ENCODE measurements around the gene NOS3. TPM values are rescaled to one million over a fixed set of nuclear protein-coding genes. Genes with fewer than 3 reads are reported as not detected.

The NOS3 gene
- total and polyA plus RNA-seq, 2 of the 13 experiments (the other 11 are each of a cell fraction or from before 2014, with no cell fraction given), result 3.7 to 7.5 TPM

DNA sequence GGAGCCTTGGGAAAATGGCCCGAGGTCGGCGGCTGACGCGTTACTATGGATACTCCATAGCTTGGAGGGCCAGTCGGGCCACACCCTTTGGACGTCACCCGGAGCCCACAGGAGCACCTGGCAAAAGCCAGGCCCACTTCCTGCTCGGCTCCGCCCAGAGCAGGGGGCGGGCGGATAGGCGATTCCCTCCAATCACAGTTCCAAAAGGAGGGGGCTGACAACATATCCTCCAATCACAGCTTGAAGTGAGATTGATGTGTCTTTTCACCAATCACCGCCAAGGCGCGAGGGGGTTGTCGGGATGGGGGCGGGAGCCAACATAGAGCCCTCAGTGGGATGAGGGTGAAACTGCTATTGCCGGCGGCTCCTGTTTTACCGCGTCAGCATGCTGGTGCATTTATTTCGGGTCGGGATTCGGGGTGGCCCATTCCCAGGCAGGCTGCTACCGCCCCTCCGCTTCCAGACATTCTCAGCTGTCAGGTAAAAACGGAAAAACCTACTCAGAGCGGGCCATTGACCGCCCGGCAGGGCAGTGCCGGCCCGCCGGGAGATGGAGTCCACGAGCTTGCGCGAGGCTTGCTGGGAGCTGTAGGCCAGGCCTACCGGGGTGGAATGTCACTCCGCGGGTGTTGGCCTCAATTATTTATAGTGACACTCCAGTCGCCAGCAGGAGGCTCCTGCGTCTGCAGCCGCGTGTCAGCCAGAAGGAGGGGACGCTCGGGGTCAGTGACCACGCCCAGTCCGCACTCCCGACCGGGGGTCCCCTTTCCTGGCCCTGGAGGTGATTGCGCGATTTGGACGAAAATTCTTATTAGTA lies 37.5 kb downstream of the NOS3 start, which contains the start of gene ABCB8 (continued):
- TF ChIP-seq ZMYM3 (CRISPR knock-in tag; IDR thresholded peaks at IDR 0.05), result no peak
- no peak; the same call in 1 of the 2 replicates for TF ChIP-seq RARA (CRISPR knock-in tag; IDR thresholded peaks at IDR 0.05)
- TF ChIP-seq, protein P1, sequence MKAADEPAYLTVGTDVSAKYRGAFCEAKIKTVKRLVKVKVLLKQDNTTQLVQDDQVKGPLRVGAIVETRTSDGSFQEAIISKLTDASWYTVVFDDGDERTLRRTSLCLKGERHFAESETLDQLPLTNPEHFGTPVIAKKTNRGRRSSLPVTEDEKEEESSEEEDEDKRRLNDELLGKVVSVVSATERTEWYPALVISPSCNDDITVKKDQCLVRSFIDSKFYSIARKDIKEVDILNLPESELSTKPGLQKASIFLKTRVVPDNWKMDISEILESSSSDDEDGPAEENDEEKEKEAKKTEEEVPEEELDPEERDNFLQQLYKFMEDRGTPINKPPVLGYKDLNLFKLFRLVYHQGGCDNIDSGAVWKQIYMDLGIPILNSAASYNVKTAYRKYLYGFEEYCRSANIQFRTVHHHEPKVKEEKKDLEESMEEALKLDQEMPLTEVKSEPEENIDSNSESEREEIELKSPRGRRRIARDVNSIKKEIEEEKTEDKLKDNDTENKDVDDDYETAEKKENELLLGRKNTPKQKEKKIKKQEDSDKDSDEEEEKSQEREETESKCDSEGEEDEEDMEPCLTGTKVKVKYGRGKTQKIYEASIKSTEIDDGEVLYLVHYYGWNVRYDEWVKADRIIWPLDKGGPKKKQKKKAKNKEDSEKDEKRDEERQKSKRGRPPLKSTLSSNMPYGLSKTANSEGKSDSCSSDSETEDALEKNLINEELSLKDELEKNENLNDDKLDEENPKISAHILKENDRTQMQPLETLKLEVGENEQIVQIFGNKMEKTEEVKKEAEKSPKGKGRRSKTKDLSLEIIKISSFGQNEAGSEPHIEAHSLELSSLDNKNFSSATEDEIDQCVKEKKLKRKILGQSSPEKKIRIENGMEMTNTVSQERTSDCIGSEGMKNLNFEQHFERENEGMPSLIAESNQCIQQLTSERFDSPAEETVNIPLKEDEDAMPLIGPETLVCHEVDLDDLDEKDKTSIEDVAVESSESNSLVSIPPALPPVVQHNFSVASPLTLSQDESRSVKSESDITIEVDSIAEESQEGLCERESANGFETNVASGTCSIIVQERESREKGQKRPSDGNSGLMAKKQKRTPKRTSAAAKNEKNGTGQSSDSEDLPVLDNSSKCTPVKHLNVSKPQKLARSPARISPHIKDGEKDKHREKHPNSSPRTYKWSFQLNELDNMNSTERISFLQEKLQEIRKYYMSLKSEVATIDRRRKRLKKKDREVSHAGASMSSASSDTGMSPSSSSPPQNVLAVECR (CRISPR knock-in tag; IDR thresholded peaks at IDR 0.05; ENCODE audit: borderline replicate concordance), result peak; percentile 86; the same call in 1 of the 2 replicates
- TF ChIP-seq FOSL1 (CRISPR knock-in tag; IDR thresholded peaks at IDR 0.05; ENCODE audit: borderline replicate concordance), result no peak
- no peak for TF ChIP-seq ETV5 (CRISPR knock-in tag; IDR thresholded peaks at IDR 0.05; ENCODE audit: borderline replicate concordance)
- TF ChIP-seq NFYC (CRISPR knock-in tag; IDR thresholded peaks at IDR 0.05), result peak; percentile 97
- peak; percentile 70 for TF ChIP-seq YY1 (IDR thresholded peaks at IDR 0.05; ENCODE audit: insufficient read depth, insufficient replicate concordance, low read depth, low read length)
- no peak for TF ChIP-seq PAX8 (CRISPR knock-in tag; IDR thresholded peaks at IDR 0.05; ENCODE audit: borderline replicate concordance)
- TF ChIP-seq KIAA2018 (CRISPR knock-in tag; IDR thresholded peaks at IDR 0.05; ENCODE audit: borderline replicate concordance), result no peak
- TF ChIP-seq KDM1A (CRISPR knock-in tag; IDR thresholded peaks at IDR 0.05), result no peak
- TF ChIP-seq RXRB (CRISPR knock-in tag; IDR thresholded peaks at IDR 0.05; ENCODE audit: borderline replicate concordance), result 0 out of 2 replicates have a peak, but pooled peaks have one; percentile 26
- no peak for TF ChIP-seq ZKSCAN5 (CRISPR knock-in tag; IDR thresholded peaks at IDR 0.05)
- TF ChIP-seq RXRA (CRISPR knock-in tag; IDR thresholded peaks at IDR 0.05), result peak; percentile 40; the same call in 1 of the 2 replicates
- TF ChIP-seq MEIS1 (CRISPR knock-in tag; IDR thresholded peaks at IDR 0.05; ENCODE audit: borderline replicate concordance), result peak; percentile 92; the same call in 1 of the 2 replicates
- TF ChIP-seq EP300 (IDR thresholded peaks at IDR 0.05; ENCODE audit: low read depth in 2 of 2, low read length in 2 of 2), result no peak
- no peak for TF ChIP-seq EP300 (CRISPR knock-in tag; IDR thresholded peaks at IDR 0.05; ENCODE audit: borderline replicate concordance)
- no peak for TF ChIP-seq ZNF552 (CRISPR knock-in tag; IDR thresholded peaks at IDR 0.05; ENCODE audit: borderline replicate concordance)
